Right ventricle myocardium inferior (tissue), 1 donor: ENCODE data around the gene GARIN5A. TPM values are rescaled to one million over a fixed set of nuclear protein-coding genes. Genes with fewer than 3 reads are reported as not detected.

Experiments
- ATAC-seq: fragments of 200-7000 bp; cut with Tn5 transposase; one replicate; pipeline ENCODE4 v1.9.1; 2020; ENCODE audit warnings: mild to moderate bottlenecking, moderate library complexity
- DNase-seq: peaks from one replicate; pipeline ENCODE4 v3.0.0; 2021; ENCODE audit errors: missing footprints
- intact Hi-C: fragments of 100-400 bp; cut with DNase I; formaldehyde crosslinking; loops from one replicate; pipeline ENCODE4 v1.11.0; 2022
- long read RNA-seq: library from polyadenylated mRNA; unstranded; transcript quantifications from one replicate; pipeline ENCODE4 v2.0.0, GENCODE V29; 2021
- total RNA-seq: library from RNA; stranded (reverse); fragmentation: NEBNext Ultra II Directional; extraction: Animal tissue kit (Norgen Biotek cat#: 25700); gene quantifications from one replicate; pipeline ENCODE4 v1.2.1, GENCODE V29; 2021
- donor health status: DM: no; HTN: yes; CAD: no; lungs with severe emphysema.

GARIN5A gene
- total RNA-seq: 2.2 TPM
- long read RNA-seq, partial matches to known transcripts: 0 of 1 reads
- long read RNA-seq, other reads (novel, unspliced or antisense): 1 of 1 reads

DNA sequence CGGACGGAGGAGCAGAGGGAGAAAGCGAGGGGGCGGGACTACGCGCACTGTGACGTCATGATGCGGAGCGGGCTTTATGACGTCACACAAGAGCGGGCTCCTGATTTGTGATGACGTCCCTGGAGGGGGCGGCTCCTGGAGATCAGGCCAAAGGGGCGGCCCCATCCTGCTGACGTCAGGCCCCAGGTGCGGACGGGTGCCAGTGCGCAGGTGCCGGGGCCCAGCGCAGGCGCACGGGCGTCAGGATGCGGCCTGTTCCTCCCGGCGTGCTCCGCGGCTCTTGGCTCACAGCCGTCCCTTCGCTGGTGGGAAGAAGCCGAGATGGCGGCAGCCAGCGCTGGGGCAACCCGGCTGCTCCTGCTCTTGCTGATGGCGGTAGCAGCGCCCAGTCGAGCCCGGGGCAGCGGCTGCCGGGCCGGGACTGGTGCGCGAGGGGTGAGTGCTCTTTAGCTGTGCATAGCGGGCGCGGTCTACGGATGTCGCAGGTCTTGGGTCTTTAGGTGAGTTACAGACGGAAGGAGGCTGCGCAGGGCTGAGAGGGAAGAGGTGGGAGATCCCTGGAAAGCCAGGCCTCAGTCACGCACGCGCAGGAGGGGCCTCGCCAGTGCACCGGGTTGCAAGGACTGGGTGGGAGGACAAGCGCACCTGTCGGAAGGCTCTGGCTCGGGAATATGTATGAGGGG, at the start of gene GARIN5A, which contains the start of gene EMC10:
TSS of gene GARIN5A (minus strand) at position 625 of the 683 bp plus-strand sequence. CDS start at position 165, 460 bp downstream.
TSS of gene EMC10 (plus strand) at position 284 of the 683 bp plus-strand sequence. CDS start at position 322, 38 bp downstream.
- intact Hi-C loops: loop anchor here (1.0 to 10.0 kb wide), 2 partner anchors 35 to 78 kb away; partner anchors contain the start of gene JOSD2
- peak; percentile 93 for ATAC-seq
- peak; percentile 93 for DNase-seq

GRCh38 chr19:50522881-50523280, 46.2 kb upstream of the GARIN5A start:
- DNase-seq: no peak

GRCh38 chr19:50520822-50521465, 44.3 kb upstream of the GARIN5A start:
- intact Hi-C loops: no loop called here
- ATAC-seq: no peak
- no peak for DNase-seq

More at GRCh38 chr19:50522881-50523280, 46.2 kb upstream of the GARIN5A start:
- ATAC-seq: no peak
- intact Hi-C loops: no loop called here

- no peak for ATAC-seq
- no peak for DNase-seq
- intact Hi-C loops: no loop called here
Measured at GRCh38 chr19:50519006-50519575, 42.4 kb upstream of the GARIN5A start.

- intact Hi-C loops: no loop called here
- DNase-seq (no peak), ATAC-seq (no peak)
Measured at GRCh38 chr19:50518091-50519005, 41.7 kb upstream of the GARIN5A start.

DNA sequence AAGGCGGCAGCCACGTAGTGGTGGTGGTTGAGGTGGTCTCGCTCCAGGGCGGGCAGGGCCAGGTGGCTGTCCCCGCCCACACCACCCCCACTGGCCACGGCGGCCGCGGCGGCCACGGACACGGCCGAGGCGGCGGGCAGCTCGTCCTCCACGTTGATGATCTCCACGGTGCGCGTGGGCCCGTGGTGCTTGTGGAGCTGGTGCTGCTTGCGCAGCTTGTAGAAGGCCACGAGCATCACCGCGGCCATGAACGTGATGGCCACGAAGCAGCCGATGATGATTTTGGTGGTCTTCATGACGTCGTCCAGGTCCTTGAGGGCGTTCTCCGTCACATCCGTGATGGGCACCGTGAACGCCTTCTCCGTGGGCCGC, 41.0 kb upstream of the GARIN5A start:
- ATAC-seq: no peak
- intact Hi-C loops: no loop called here
- no peak for DNase-seq

DNA sequence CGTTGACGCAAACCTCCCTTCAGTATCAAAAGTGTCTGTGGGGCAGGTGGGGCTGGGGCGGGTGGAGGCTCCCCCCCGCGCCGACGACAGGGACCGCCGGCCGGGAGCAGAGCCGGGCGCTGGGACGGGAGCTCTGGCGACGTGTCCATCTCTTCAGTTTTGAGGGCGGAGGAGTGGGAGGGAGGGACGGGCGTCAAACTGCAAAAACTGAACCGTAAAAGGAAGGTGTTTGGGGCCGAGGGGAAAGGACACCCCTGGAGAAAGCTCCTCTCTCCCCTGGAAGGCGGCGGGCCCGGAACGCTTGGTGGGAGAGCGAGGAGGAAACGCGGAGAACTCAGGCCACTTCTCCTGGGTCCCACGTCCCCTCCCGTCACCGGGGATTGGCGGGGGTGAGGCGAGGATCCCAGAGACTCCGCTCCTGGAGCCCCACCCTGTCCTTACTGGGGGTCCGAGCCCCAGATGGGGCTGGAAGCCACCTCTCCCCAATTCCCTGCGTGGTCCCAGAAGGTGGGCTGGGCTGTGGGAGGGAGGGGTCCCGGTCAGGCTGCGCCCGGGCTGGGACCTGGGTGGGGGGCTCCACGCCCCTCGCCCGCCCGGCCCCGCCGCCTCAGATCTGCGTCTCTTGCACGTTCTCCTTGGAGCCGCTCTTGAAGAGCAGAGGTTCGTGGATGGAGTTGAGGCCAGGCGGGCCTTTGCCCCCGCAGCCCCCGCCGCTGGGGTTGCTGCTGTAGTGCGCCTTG, 40.5 kb upstream of the GARIN5A start:
- no peak for DNase-seq
- intact Hi-C loops: no loop called here

DNA sequence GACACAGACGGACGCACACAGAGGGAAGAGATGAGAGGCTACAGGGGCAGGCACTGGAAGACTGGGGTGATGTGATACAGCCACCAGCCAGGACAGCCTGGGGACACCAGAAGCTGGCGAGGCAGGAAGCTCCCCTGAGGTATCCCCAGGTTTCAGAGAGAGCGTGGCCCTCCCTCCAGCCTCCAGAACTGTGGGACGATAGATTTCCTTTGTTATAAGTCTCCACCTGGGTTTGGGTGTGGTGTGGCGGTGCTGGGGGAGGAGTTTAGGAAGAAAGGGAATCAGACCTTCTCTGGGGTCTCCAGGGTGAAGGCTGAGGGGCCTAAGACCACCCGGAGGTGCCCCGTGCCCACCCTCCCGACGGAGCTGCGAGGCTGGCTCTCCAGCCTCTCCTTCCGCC, 39.8 kb upstream of the GARIN5A start:
- ATAC-seq: no peak
- DNase-seq: no peak
- intact Hi-C loops: no loop called here

More for the DNA sequence above, 40.5 kb upstream of the GARIN5A start:
- no peak for ATAC-seq

DNA sequence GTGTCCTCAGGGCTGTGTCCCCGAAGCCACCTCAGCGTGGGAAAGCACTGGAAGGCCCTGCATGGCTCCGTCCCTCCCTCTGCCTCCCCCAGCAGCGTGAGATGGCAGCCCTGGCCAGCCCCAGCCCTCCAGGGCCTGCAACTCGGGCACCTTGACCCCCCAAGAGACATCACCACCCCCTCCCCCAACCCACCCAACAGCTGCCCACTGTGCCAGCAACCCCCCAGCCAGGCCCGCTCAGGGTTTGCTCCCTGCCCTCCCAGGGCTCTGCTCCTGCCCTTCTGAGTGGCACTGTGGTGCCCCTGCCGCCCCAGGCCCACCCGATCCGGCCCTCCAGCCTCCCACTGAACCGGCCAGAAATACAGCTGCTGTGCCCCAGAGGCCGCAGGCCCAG, 38.5 kb upstream of the GARIN5A start:
- intact Hi-C loops: no loop called here
- ATAC-seq (no peak), DNase-seq (no peak)

GRCh38 chr19:50514346-50515167, 37.9 kb upstream of the GARIN5A start:
- DNase-seq (no peak), ATAC-seq (no peak)
- intact Hi-C loops: no loop called here

DNA sequence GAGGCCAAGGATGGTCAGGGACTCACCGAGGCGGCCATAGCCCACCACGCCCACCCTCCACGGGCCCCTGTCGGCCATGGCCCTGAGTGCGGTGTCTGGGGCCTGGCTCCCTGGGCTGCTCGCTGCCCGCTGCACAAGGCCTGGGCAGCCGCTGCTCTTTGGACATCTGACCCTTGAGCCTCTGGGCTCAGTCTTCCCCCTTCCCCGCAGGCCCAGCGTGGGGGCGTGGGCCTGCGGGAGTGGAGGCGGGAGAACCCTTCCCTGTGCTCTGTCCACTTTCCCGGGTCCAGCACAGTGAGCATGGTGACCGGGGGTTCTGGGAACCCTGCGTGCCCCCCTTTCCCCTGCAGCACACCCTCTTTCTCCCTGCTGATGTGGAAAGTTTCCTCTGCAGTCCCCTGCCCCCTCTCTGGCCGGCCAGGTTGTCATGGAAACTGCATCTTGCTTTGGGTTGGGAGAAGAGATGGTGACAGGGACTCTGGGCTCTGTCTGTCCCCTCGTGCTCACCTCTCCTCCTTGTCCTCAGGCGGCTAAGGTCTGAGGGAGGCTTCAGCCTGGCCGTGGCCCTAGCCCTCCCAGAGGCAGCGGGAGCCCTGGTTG, 37.2 kb upstream of the GARIN5A start, which contains the start of gene ASPDH:
TSS of gene ASPDH (minus strand) at position 168 of the 600 bp plus-strand sequence. CDS start at position 78, 90 bp downstream.
- DNase-seq: no peak
- no peak for ATAC-seq
- intact Hi-C loops: no loop called here

DNA sequence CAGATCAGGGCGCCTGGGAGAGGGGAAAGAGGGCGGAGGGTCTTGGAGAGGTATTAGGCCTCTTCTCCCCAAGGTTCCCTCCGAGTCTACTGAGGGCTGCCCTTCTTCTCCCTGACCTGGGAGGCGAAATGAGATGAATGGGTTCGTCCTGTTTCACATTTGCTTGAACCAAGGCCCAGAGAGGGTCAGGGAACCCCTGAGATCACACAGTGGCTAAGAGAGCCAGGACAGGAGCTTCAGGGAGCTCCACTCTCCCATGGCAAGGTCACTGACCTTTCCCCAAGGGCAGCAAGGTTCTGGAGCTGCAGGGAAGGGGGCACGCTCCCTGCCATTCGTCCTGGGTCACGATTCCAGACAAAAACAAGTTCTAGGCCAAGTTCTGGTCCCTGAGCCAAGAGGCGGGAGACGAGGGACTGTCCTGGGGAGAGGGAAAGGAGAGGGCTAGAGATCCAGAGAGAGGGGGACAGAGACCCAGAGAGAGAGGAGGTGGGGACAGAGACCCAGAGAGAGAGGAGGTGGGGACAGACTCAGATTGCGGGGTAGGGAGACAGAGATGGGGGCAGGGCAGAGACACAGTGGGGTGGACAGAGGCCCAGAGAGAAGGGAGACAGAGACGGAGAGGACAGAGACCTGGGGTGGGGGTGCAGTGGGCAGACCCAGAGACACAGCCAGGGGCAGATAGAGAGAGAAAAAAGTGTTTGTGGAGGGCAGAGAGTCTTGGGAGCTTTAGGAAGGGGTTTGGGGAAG, 36.5 kb upstream of the GARIN5A start:
- no peak for DNase-seq
- intact Hi-C loops: no loop called here
- ATAC-seq: no peak

- ATAC-seq (no peak), DNase-seq (no peak)
- intact Hi-C loops: no loop called here
Measured at GRCh38 chr19:50512112-50512998, 35.7 kb upstream of the GARIN5A start.

DNA sequence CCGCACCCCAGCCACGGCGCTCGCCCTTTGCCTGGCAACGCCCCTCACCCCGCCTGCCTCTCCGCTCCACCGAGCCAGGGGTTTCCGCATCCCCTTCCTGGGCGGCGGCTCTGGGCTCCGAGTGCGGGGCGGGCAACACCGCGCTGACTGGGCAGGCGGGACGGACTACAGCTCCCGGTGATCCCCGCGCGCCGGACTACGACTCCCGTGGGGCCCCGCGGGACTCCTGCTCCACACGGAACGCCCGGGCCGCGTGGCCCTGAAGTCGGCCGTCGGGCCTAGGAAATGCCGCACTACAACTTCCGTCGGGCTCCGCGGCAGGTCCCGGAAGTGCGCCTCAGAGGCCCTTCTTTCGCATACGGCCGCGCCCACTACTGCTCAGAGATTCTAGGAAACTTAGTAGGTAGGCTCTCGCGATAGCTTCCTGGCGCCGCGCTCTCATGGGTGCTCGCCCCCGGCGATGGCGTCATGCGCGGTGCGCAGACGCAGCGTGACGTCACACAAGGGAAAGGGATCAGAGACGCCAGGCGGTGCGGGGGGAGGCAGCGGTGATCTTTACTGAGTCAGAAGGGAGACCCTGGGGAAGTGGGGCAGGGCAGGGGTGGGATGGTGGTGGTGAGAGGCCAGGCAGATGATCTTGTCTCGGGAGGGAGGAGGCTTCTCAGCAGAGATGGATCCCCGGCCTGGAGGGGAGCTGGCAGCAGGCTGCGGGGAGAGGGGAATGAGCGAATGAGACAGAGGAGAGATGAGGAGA, 34.6 kb upstream of the GARIN5A start, which contains the start of gene JOSD2:
TSS of gene JOSD2 (minus strand) at position 123 of the 754 bp plus-strand sequence. CDS start 760 bp downstream, outside the sequence.
- DNase-seq: peak; percentile 100
- intact Hi-C loops: loop anchor here (1.0 kb wide), 1 partner anchor 35 kb away; the partner anchor contains the start of genes EMC10 and GARIN5A
- ATAC-seq: peak; percentile 97
